ENCODE measurements around the gene CSNK1G1.

Gene CSNK1G1

DNA sequence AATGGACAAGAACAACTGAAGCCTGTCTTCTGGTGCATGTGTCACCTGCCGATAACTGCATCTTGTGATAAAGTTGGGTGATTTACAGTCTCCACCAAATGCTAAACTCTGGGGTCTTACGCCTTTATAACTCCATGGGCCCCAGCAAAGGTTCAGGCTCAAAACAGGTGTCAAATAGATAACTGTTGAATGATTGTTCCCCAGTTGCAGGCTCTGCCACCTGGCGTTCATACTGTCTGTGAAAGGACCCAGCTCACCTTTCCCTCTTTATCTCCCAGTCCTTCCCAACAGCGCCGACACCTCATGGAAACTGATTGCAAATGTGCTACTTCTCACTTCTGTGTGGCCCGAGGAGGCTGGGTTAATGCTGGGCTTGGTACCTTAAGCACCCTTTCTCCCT, 212.7 kb downstream of the CSNK1G1 start:
- no peak for DNase-seq (ENCODE audit: low read depth)
- TF ChIP-seq, protein P1, sequence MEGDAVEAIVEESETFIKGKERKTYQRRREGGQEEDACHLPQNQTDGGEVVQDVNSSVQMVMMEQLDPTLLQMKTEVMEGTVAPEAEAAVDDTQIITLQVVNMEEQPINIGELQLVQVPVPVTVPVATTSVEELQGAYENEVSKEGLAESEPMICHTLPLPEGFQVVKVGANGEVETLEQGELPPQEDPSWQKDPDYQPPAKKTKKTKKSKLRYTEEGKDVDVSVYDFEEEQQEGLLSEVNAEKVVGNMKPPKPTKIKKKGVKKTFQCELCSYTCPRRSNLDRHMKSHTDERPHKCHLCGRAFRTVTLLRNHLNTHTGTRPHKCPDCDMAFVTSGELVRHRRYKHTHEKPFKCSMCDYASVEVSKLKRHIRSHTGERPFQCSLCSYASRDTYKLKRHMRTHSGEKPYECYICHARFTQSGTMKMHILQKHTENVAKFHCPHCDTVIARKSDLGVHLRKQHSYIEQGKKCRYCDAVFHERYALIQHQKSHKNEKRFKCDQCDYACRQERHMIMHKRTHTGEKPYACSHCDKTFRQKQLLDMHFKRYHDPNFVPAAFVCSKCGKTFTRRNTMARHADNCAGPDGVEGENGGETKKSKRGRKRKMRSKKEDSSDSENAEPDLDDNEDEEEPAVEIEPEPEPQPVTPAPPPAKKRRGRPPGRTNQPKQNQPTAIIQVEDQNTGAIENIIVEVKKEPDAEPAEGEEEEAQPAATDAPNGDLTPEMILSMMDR (IDR thresholded peaks at IDR 0.05; ENCODE audit: insufficient read depth, low read depth, low read length, missing control alignments), result no peak
- no peak overlapping the region for H3K4me3 ChIP-seq (ENCODE audit: low read depth, low read length)

DNA sequence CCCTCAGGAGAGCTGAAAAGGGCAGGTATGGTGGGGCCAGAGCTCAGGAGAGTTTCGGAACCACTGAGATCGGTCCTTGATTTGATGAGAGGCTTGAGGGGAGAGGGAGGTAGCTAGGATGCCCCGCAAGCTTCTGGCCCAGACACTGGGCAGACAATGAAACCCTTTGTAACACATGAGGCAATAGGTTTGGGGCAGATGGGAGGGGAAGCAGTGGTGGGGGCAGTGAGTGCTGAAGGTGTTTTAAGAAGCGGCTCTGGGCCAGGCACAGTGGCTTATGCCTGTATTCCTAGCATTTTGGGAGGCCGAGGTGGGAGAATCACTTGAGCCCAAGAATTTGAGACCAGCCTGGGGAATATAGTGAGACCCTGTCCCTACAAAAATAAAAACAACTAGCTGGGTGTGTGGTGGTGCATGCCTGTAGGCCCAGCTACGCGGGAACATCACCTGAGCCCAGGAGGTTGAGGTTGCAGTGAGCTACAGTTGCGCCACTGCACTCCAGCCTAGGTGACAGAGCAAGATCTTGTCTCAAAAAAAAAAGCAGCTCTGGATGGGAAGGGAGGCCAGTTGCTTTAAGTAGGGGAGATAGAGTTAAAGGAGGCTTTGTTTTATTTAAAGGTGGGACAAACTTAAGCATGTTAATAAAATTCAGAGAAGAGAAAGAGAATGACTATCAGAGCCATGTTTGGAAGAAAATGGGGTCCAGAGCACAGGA, 214.0 kb downstream of the CSNK1G1 start:
- H3K4me3 ChIP-seq (ENCODE audit: low read depth, low read length), result no peak overlapping the region
- DNase-seq (ENCODE audit: low read depth), result no peak
- TF ChIP-seq, protein P1 (IDR thresholded peaks at IDR 0.05; ENCODE audit: insufficient read depth, low read depth, low read length, missing control alignments), result no peak

DNA sequence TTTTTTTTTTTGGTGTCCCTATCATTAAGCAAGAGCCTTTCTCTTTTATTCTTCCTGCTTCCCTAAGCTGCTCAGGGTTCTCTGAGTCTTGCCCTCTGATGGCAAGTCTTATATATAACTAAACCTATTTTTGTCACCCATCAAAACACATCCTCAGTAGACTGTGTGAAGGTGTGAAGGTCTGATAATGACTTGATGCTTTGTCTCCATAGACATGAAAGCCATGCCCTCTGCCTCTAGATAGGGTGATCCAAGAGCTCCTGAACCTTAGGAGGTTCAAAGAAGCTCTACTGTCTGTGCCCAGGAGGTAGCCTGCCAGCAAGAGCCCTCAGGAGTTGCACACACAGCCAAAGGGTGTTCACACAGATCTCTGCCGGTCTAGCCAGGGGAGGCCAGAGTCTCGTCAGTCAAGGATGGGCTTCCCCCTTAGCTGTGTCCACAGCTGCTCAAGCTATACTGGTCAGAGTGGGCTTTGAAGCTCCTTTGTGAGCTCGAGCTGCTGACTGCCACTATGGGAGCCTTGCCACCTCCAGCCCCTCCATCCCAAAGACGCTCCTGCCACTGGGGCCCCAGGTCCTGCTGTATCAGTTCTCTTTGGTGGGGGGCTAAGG, 217.5 kb downstream of the CSNK1G1 start:
- DNase-seq (ENCODE audit: low read depth), result no peak
- TF ChIP-seq, protein P1 (IDR thresholded peaks at IDR 0.05; ENCODE audit: insufficient read depth, low read depth, low read length, missing control alignments), result no peak
- no peak overlapping the region for H3K4me3 ChIP-seq (ENCODE audit: low read depth, low read length)

DNA sequence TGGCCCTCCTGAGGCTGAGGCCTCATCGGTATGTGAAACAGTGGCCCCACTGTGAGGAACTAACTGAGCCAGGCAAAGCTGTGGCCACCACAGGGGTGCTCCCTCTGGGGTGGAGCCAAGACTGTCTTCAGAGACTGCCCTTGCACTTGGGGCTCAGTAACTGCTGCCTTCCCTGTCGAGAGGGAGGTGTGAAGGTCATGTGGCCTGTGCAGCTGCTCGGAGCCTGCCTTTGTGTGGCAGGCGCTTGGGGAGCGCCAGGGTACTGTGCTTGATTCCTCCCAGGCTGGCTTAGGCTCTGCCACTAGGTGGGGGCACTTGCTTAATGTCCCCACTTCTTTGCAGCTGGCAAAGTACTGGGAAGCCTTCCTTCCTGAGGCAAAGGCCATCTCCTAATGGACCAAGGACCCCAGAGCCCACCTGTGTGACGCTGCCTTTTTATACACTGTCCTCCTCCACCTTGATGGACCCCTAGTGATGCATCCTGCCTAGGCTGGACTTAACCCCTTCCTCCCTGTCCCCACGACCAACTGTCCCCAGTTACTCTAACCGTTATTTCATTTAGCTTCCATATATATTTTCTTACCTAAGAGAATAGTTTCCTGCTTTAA, 218.6 kb downstream of the CSNK1G1 start:
- H3K4me3 ChIP-seq (ENCODE audit: low read depth, low read length), result no peak overlapping the region
- DNase-seq (ENCODE audit: low read depth), result peak; percentile 21
- TF ChIP-seq, protein P1 (IDR thresholded peaks at IDR 0.05; ENCODE audit: insufficient read depth, low read depth, low read length, missing control alignments), result peak; percentile 20

DNA sequence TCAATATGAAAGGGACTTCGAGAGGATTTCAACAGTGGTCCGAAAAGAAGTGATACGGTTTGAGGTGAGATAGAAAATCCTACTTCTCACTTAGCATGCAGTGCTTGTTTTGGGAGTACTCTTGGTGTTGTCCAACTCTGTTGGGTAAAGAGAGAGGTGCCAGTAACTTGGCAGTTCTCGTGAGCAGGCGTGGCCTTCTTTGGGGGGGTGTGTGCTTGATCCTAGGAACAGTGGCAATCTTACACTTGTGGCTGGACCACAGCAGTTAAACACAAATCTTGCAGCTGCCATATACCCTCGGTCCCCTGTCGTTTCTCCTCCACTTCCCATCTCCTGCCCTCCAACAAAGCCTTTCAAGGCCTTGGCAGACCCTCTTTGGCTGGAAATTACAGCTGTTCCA, 219.6 kb downstream of the CSNK1G1 start:
- TF ChIP-seq, protein P1 (IDR thresholded peaks at IDR 0.05; ENCODE audit: insufficient read depth, low read depth, low read length, missing control alignments), result no peak
- H3K4me3 ChIP-seq (ENCODE audit: low read depth, low read length), result no peak overlapping the region
- DNase-seq (ENCODE audit: low read depth), result no peak

DNA sequence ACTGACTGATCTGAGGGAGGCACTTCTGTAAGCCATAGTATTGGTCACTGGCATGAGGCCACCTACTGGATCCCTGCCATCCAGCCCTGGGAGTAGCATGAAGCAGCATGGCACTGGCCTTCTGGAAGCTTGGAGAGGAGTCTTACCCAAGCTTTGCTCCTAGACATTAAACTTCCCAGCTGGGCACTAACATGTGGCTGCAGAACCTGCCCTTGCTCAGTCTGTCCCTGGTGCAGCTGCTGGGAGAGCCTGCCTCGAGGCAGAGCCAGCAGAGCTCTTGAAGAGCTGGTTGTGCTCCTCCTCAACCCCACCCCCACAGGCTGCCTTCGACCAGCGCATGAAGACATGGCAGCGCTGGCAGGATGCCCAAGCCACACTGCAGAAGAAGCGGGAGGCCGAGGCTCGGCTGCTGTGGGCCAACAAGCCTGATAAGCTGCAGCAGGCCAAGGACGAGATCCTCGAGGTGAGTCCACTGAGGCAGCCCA, 221.6 kb downstream of the CSNK1G1 start:
- H3K4me3 ChIP-seq (ENCODE audit: low read depth, low read length), result no peak overlapping the region
- TF ChIP-seq, protein P1 (IDR thresholded peaks at IDR 0.05; ENCODE audit: insufficient read depth, low read depth, low read length, missing control alignments), result no peak
- DNase-seq (ENCODE audit: low read depth), result no peak

All from GM12865 (cell line).